ENCODE measurements around the gene SMPD3.

Gene SMPD3

DNA sequence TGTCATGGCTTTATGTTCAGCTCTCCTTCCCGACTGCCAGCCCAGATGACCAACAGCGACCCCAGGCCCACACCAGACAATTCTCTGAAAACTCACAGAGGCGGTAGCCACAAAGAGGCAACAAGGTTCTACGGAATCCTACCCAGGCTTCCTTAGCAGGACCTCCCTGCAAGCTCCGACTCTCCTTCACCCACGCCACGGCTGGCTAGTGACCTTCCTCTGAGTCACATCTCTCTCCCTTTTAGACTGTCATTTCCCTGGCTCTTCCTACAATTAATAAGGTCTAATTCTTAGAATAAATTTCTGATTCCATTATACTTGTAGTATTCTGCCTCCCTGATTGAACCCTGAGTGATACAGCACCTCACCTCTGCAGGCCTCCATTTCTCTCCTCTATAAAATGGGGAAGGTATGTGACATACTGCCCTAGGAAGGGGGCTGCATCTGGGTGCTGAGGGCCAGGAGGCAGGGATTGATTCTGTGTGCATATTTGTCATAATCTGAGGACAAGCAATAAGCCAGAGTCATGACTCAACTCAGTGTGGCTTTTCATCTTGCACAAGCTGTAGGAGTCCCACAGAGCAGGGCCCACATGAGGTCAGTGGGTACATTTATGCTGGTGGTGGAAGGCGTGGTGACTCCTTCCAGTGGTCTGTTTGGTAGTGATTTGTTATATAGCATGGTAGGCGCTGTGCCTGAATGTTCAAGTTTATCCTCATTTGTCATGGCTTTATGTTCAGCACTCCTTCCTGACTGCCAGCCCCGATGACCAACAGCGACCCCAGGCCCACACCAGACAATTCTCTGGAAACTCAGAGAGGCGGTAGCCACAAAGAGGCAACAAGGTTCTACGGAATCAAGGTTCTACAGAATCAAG is 46.2 kb downstream of the SMPD3 start:
- DNase-seq = no peak

DNA sequence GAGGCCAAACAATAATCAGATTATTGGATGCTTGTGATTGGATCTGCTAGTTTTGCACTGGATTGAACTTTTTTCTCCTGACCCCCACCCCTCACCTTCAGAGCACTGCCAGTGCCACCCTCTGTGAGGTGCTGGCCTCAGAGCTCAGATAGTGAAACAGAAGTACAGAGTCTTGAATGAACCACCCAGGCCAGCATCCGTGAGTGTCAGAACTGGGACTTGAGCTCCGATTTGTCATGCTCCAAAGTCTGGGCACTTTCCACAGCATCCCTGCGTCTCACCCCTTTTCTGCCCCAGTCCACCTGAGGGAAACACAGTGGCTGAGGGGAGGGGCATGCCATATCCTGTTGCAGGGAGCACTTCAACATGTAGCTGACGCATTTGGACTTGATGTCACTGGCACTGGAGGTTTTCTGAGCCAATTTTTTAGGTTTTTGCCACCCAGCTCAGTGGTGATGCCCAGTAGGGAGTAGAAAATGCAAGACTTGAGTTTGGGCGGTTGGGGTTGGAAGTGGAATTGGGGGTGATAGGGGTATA is 47.3 kb downstream of the SMPD3 start:
- no peak for DNase-seq

DNA sequence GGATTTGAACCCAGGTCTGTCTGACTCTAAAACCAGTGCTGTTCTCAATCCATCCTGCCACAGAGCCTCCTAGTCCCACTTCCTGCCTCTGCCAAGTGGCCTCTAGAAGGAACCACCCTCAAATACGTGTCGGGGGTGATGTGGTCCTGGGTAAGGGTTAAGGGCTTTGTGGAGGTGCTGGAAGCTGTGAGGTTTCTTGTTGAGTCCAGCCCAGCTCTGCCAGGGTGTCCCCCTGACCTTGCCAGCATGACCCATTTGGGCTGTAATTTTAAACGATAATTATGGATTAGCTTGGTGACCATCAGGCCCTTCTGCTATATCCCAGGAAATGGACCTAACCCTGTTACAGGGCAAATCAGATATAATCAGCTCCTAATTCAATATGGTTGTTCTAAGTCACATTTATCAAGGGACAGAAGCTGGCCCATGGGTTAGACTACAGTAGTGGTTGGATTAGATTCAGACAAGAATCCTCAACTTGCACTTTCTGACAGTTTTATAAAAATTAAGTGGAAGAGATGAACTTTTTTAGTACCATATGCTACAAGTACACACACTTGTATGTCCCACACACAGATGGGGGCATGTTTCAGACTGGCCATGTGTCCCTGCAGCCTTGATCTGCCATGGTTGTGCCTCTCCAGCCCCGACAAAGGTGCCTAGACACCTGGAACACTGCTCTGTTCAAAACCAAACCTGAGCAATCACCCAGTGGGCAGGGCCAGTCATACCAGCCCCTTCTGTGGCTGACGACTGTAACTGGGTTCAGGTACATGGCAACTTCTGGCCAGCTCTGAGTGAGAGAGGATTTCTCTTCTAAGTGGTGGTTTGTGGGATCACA is 48.0 kb downstream of the SMPD3 start:
- no peak for DNase-seq

DNA sequence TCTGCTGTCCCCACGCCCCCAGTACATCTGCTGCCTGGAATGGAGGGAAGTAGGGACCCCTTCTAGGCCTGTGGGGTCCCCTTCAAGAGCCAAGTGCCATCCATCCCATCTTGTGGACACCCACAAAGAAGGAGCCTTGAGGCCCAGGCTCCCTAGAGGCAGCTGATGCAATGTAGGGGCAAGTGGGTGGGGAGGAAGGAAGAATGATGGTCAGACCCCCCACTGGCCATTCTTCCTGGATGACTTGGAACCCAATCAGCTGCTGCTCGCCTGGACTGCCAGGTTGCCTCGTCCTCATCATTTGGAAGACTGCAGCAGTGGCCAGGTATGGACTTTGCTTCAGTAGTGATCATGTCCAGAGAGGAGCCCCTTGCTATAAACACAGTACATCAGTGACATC is 48.9 kb downstream of the SMPD3 start:
- no peak for DNase-seq

DNA sequence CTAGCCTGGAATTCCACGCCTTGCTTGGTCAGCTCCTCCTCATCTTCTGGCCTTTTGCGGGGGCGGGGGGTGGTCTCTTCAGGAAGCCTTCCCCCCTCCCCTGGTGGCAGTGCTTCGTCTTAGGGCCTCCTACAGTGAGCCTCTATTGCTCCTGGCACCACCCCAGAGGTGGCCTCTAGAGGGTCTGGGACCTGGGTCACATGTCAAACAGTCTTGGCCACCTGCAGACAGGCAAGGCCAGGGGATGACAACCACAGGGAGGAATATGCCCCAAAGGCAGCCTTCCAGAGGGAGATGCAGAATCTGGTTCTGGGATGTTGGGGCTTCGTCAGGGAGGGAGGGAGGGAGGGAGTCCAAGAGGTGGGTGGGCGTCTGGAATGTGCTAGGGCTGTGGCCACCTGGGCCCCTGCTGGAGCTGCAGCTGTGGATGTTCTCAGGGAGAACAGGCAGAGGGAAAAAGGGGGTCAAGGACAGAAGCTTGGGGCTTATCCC is 50.6 kb downstream of the SMPD3 start:
- no peak for DNase-seq

DNA sequence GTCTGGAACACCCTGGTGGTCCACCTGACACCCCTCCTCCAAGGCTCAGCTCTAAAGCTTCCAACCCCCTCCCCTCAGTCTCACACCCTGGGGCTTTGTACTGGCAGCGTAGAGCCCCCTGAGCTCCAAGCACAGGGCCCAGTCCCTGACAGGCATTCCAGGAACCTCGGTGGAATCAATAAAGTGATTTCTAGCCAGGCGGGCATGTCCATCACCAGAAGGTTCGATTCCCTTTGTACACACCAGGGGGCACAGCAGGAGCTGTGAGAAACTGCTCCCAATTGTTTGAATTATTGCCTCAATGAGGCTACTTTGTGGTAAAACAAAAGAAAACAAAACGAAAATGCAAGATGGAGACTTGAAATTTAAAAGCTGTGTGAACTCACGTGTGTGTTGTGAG is 51.8 kb downstream of the SMPD3 start:
- no peak for DNase-seq

DNA sequence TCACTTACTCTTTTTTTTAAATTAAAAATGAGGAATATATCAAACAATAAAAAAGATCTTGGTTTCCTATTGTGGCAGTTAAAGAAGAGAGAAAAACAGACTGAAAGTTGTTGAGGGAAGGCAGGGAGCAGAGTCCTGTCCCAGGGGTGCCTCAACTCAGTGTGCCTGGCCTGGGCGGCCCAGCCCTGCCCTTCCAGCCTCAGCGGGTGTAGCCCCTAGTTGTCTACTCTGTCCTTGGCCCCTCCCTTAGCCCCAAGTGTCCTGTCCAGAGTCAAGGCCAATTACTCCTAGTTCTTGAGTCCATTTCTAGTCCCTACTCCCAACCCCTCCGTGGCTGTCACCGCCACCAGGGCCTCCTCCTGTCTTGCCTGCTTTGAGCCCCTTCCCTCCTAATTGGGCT is 52.5 kb downstream of the SMPD3 start:
- DNase-seq = no peak

DNA sequence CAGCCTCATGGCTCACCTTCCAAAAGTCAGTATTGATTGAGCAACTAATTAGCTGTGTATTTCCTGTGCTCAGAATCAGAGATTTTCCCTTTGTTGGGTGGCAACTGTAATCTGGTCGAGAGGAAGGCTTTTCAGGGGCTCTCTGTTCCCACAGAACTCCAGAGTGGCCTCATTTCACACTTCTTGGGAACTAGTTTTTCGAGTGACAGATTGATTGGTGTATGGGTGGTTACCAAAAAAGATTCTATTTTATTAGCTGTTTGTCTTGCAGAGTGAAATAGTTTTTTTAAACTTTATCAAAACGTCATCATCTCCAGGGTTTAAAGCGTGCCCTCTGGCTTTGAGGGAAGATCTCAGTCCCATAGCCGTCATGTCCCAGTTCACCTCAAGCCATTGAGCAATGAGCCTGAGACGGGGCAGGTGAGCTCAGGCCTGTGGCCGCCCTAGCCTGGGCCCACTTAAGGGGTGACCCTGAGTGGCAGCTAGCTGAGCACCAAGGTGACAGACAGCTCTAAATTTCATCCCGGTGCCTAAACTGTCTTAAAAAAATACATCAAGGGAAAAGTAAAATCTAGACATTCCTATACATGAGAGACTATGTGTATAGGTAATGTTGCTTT is 53.0 kb downstream of the SMPD3 start:
- no peak for DNase-seq

DNA sequence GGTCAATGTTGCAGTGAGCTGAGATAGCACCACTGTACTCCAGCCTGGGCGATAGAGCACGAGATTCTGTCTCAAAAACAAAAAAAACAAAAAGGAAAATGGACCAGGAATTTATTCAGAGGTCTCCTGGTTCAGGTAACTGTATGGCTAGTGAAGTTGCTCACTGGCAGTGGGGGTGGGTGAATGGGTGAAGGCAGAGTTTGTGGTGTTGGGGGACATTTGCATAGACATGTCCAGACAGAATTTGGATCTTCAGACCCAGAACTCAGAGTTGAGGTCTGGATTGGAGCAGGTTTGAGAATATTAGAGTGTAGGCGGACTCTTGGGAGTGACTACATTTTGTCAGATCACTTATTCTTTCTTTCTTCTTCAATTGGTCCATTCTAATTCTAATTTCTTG is 55.0 kb downstream of the SMPD3 start:
- no peak for DNase-seq

DNA sequence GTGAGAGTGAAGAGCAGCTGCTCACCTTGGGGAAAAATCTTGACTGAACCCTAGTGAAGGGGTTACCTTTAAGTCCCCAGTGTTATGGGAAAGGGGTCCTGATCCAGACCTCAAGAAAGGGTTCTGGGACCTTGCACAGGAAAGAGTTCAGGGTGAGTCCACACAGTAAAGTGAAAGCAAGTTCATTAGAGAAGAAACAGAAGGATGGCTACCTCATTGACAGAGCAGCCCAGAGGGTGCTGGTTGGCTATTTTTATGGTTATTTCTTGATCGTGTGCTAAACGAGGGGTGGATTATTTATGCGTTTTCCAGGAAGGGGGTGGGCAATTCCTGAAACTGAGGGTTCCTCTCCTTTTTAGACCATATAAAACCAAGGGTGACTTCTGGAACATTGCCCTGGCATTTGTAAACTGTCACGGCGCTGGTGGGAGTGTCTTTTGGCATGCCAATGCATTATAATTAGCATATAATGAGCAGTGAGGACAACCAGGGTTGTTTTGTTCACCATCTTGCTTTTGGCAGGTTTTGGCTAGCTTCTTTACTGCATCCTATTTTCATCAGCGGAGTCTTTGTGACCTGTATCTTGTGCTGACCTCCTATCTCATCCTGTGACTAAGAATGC is 58.4 kb downstream of the SMPD3 start:
- DNase-seq = no peak

DNA sequence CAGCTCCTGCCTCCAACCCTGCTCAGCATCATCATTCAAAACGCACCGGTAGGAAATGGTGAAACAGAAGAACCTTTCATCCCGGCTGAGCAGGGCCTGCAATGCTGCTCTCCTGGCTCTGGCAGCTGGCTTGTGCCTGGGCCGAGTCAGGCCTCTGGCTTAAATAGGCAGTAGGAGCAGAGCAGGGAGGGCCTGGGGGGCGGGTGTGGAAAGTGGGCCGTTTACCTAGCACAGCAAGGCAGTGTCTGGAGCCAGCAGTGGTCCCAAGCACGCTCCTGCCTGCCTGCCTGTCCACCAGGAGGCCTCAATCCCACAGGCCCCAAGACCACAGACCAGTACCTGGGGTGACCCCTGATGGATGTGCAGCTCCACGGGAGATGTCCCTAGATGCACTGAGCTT is 59.3 kb downstream of the SMPD3 start:
- DNase-seq = no peak

DNA sequence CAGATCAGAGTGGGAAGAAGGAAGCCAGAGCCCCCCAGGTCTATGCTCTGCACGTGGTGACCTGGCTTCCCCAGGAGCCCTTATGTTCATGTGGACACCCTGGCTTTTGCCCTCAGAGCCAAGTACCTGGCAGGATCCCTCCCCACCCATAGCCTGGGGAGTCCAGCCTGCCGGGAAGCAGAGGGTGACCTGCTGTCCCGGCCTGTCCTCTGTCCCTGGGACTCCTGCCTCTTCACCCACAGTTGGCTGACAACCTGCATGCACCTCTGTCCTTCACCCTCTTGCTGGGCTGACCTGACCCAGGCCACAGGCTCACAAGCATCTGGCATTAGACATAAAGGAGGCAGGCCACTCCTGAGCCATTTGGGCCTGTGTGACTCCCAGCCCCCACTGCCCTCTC is 60.2 kb downstream of the SMPD3 start:
- no peak for DNase-seq

DNA sequence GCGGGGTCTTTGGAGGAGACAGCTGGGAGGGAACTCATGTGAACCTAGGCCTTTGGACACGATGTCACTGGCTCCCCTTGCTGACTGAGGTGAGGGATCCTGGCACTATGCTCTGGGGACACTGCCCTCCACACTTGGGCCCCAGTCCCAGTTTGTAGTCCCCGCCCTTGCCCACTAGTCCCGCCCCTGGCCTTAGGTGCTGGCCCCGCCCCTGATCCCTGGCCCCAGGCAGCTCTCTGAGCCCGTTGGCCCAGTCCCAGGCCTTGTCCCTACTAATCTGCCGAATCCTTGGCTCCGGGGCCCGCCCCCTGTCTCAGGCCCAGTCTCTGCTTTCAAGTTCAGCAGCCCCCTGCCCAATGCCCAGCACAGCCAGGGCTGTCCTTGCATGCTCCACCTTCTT is 61.0 kb downstream of the SMPD3 start:
- DNase-seq = no peak

DNA sequence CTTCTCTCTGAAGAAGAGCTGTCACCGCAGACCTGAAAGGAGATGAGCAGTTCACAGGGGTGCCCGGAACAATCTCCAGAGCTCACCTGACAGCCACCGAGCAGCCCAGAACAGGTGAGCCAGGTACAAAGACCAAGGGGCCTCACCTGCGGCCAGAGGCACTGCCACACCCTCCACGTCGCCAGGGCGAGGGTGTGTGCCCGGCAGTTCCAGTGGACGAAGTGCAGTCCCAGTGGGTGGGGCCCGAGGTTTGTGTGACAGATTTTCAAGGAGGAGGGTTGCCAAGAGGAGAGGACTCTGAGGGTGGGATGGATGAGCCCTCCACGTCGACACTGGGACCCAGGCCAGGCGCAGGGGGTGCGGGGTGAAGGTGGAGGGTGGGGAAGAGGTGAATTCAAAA is 61.7 kb downstream of the SMPD3 start:
- no peak for DNase-seq

DNA sequence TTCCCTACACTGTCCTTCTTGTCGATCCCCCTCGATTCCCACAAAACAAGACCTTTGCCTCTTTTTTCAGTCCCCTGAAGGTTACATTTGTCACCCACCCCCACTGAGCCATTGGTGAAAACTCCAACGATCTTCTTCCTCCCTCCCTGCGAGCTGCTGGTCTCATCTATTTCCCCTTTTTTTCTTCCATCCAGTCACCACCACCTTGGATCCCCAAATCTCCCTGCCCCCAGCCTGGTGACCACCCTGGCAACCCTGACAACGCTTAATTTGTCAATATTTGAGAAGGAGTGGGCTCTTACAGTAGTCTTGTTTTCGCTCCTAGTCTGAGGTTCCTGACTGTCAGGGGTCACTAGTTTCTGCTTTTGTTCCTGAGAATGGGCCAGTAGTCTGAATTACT is 62.9 kb downstream of the SMPD3 start:
- no peak for DNase-seq

DNA sequence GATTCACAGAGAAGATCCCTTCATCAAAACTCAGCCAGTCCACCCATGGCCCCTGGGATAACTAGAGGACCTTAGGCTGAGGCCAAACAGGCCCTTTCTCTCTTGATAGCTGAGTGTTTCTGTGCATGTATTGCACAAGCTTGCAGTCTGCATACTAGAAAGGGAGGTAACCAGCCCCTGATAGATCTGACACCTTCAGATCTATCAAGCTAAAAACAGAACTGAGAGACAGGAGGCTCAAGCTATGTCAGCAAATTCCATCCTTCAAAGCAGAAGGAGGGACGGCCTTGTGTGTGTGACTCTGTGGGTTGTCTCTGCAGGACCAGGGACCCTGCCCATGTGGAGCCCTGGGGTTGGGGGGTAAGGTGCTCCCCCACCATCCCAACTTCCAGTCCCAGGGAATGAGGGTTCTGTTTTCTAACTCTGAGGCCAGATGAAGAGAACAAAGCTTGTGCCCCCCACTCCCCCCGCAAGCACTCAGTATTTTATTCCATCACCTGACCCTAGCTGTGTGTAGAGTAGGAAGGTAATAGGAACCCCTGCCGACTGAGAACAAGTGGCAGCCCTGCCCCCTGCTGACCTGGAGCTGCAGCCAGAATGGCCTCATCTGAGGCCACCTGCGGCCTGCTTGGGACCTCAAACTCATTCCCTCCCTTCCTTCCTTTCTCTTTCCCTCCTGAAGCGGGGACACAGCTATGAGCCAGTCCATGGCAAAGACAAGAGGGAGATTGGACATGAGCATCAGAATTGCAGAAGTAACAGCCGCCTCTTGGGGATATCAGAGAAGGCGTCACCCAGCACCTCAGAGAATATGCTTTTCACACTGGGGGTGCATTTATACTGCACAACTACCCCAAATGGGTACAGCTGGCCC is 63.8 kb downstream of the SMPD3 start:
- DNase-seq = no peak

DNA sequence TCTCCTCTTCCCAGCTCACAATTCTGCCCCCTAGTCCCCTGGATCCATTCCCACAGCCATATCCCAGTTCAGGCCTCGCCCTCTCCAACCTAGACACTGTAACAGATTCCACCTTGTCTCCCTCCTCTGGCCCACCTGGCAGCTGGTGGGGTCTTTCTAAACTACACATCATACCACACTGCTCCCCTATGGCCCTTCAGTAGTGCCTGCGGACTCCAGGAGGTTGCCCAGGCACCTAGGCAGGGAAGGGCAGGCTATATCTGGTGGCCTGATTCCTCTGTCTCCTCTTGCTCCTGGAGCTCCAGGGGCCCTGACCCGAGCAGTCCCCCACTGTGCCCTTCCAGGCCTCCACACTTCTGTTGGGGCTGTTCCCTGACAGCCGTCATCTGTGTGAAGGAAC is 64.5 kb downstream of the SMPD3 start:
- DNase-seq = no peak

DNA sequence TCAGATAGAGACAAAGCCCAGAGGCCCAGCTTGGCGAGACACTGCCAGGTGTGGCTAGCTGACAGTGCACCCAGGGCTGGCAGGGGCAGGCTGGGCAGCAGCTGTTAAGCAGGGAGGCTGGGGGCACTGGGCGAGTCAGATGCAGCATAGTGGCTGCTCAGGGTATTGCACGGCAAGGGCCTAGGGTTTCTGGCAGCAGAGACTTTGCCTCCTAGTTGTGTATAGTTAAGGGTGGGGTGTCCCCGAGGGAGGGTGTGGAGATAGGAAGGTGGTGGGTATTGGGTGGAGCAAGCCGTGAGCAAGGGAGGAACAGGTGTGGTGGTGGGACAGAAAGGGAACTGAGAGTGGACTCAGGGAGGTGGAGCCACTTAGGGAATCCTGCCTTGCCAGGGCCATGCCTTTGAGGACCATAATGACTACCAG is 66.0 kb downstream of the SMPD3 start:
- DNase-seq = no peak

DNA sequence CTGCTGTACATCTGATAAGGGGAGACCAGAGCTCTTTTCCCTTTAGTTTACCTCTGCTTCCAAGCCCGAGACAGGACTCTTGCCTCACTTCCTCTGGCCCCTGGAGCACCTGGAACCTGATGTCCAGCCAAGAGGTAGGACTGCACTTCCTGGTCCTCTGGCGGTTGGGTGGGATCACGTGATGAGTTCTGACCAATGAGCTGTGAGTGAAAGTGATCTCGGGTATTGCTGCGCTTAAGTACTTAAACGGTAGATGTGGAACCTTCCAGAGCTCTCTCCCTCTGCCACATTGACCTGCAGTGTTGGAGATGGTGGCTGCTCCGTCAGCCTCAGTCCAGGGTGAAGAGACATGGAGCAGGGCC is 67.0 kb downstream of the SMPD3 start:
- no peak for DNase-seq

DNA sequence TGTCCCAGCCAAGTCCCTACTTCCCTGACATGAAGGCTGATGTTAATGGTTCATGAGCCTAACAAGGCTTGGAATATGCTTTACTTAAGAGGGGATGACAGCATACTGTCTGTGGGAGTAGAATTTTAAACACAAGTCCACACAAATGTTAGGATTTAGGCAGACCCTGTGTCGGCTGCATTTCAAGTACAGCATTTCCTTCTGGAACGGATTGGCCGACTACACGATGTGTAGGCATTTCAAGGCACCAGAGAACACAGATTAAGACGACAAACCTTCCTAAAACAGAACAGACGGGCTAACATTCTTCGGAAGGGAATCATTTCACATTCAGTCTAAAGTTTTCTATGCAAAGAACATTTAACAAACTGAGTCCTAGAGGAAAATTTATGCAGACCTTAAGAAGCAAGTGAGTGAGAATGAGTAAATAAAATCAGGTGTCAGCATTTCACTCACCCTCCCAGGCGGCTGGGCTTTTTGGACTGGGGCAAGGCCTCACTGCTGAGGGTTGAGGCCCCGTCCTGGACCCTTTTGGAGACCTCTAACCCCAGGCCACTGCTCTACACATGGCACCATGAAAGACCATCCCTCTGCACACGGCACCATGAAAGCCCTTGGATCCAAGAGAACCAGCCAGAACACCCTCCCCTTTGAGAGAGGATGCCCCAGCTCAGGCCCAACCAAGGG is 67.5 kb downstream of the SMPD3 start:
- DNase-seq = no peak

DNA sequence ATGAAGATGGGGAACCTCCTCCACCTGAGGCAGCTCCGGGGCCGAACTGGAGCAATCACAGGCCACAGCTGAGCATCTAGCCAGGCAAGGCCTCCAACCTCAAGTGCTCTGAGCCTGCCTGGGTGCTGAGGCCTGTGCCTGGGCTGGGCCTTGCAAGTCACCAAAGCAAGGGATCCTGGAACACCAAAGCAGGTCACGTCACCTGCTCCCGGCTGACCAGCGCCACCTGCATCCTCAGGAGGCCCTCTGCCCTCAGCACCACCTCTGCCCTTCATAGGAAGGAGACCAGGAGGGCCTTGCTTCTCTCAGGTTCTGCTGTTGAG is 68.0 kb downstream of the SMPD3 start:
- DNase-seq = no peak
